SIG-M5 treated with dmso at 0.1 percent for 504 hours (cell line): ENCODE results near the gene RPL38.

ENCODE experiments used
- DNase-seq: peaks from one replicate; lab custom pipeline; 2025; ENCODE audit not compliant: unreplicated experiment; lab: John Stamatoyannopoulos, UW

The RPL38 gene

GRCh38 chr17:74245871-74246270 is 42.4 kb downstream of the RPL38 start:
- DNase-seq: no peak

- no peak for DNase-seq
These were observed 46.3 kb downstream of the RPL38 start for GRCh38 chr17:74249590-74250270.

DNA sequence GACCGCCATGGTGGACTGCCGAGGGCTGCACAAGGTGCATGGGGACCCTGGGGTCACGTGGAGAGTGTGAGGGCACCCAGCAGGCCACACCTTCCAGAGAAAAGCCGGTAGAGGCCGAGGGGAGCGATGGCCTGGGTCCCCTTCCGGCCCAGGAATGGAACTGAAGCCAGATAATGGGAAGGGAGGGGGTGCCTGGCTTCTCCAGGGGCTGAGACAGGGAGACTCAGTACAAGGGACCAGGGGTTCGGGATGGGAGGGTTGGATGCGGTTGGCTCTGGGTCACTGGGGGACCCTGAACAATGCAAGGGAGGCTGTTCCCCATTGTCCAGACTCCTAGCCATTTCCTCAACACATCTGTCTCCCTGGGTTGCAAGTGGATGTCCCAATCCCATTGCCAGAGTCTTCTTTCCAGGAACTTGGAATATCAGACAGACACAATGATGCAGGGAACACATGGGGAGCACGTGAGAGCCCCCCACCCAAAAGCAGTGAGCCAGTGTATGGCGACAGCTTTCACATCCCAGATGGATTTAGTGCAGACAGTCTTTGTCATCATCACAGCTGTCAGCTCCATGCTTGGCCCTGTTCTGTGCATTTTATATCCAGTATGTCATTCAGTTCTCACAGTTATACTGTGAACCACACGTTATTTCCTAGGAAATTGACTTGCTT is 47.0 kb downstream of the RPL38 start:
- no peak for DNase-seq

- no peak for DNase-seq
These were observed 47.6 kb downstream of the RPL38 start for GRCh38 chr17:74251051-74251450.

DNA sequence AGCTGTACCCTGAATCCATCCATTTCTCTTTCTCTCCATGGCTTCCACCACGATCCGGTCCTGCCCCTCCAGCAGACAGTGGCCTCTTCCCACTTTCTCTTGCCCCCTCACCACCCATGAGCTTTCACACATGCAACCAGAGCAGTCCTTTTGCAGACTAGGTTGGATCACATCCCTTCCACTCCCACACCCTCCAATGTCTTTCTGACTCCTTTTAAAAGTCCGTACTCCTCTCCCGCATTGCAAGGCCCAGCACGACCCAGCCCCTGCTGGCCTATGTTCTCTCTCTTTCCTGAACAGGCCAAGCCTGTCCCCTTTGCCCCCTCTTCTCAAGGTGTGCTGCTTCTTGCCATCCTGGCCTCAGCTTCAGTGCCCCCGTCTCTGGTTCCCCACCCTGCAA is 48.1 kb downstream of the RPL38 start:
- DNase-seq: no peak

GRCh38 chr17:74252211-74252610 is 48.7 kb downstream of the RPL38 start:
- no peak for DNase-seq

DNA sequence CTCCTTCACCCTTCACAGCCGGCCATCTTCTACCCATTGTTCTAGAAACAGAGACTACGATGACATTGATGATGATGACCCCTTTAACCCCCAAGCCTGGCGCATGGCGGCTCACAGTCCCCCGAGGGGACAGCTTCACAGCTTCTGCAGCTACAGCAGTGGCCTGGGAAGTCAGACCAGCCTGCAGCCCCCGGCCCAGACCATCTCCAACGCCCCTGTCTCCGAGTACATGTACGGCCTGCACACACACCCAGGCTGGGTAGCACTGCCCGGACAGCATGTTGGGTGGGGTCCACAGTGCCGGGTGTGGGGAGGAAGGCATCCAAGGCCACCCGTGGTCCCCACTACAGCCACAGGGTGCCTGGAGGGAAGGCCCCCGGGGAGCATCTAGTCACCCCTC is 49.6 kb downstream of the RPL38 start:
- DNase-seq: no peak

DNA sequence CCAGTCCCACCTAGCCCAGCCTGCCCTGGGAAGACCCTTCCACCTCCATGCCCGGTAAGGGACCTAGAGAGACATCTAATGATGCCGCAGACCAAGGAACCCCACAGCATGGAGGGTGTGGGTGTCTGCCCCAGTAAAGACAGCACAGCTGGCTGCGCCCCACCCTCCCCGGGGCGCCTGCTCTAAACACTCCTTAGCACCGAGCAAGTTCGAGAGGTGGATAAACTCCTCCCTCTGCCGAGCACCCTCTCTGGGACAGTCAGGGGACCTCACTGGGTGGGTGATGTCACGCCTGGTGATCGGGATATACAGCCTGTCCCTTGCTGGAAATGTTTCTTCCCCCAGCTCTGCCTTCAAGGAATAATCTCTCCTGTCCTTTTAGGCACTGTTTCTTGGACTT is 53.8 kb downstream of the RPL38 start:
- no peak for DNase-seq

DNA sequence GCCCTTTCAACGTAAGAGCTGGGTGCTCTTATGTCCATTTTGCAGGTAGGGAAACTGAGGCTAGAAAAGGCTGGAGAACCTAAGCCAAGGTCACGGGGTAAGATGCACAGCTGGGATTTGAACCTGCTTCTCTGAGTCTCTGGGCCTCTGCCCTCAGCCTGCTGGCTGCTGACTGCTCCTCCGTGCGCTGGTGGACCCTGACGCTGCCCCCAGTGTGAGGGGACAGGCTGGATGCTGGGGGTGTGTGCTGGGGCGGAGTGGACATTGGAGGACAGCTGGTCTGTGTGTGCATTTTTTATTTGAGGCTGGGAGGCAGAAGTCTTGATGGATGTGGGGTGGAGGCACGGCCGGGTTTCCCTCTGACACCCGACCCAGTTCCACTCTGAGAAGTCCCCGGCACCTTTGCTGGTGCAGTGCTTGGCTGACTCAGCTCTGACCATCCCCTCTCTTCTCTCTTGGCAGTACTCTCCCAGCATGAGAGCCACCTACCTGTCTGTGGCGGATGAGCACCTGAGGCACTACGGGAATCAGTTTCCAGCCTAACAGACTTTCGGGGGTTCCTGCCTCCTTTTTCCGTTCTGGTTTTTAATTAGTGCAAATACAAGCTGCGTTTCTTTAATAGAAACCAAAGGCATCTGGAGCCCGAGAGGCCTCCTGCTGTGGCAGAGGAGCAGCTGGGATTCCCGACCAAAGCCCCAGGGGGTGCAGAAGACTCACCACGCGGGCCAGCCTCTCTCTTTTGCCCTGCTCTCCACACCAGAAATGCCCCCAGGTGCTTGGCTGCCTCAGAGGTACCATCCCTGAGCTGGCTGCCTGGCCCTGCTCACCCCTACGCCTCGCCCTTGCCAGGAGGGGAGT is 56.4 kb downstream of the RPL38 start:
- DNase-seq: no peak
